IMR-90 (cell line): Measurements from ENCODE around the gene SPATA21. TPM values are rescaled to one million over a fixed set of nuclear protein-coding genes. Genes with fewer than 3 reads are reported as not detected.

Experiments used
- ATAC-seq: fragments of 200-7000 bp; cut with Tn5 transposase; 2 replicates; pipeline ENCODE4 v1.9.1; 2020; ENCODE audit warnings: low read depth, mild to moderate bottlenecking, moderate library complexity
- BruUV-seq: library from RNA; stranded (reverse); fragments of 400-500 nt; replicated peaks from 2 replicates; lab custom pipeline; 2021; lab: Mats Ljungman, UMichigan
- CTCF ChIA-PET: fragments of 300-600 bp; formaldehyde crosslinking; extraction: SDS; loops from one replicate; lab custom pipeline; 2021; ENCODE audit warnings: antibody characterized with exemption; lab: Yijun Ruan, JAX
- POLR2A ChIA-PET: fragments of 300-600 bp; sonication (Branson Sonifier 250); formaldehyde crosslinking; loops from one replicate; lab custom pipeline; 2022; ENCODE audit warnings: antibody characterized with exemption; ENCODE audit not compliant: unreplicated experiment; lab: Charles Lee
- DNase-seq: peaks from one replicate; pipeline ENCODE4 v3.0.0; 2013
- H2AFZ ChIP-seq: replicated peaks from 2 replicates; pipeline ENCODE3; 2013; ENCODE audit warnings: low read length, mild to moderate bottlenecking; ENCODE audit not compliant: poor library complexity
- H2AK5ac ChIP-seq: 2 replicates; pipeline ENCODE4 v1.6.1; 2013; ENCODE audit warnings: low read depth, low read length, inconsistent platforms
- H2AK9ac ChIP-seq: replicated peaks from 2 replicates; pipeline ENCODE3; 2013; ENCODE audit warnings: mild to moderate bottlenecking, low read depth, low read length, moderate library complexity; ENCODE audit not compliant: poor library complexity
- H2BK120ac ChIP-seq: 2 replicates; pipeline ENCODE4 v1.6.1; 2013; ENCODE audit warnings: low read depth, low read length, inconsistent platforms
- H2BK15ac ChIP-seq: 3 replicates; pipeline ENCODE4 v1.6.1; 2013; ENCODE audit warnings: low read depth, low read length, inconsistent platforms
- H2BK20ac ChIP-seq: 2 replicates; pipeline ENCODE4 v1.6.1; 2013; ENCODE audit warnings: low read depth, mild to moderate bottlenecking, inconsistent platforms, low read length, moderate library complexity
- H2BK5ac ChIP-seq: 2 replicates; pipeline ENCODE4 v1.6.1; 2013; ENCODE audit warnings: mild to moderate bottlenecking, low read depth, low read length, inconsistent platforms; ENCODE audit not compliant: poor library complexity, severe bottlenecking
- H3K14ac ChIP-seq: replicated peaks from 2 replicates; pipeline ENCODE4 v1.6.1; 2013; ENCODE audit warnings: low read depth, low read length, inconsistent platforms
- H3K18ac ChIP-seq: 2 replicates; pipeline ENCODE4 v1.6.1; 2013; ENCODE audit warnings: low read depth, low read length, control low read depth
- H3K23ac ChIP-seq: 2 replicates; pipeline ENCODE4 v1.6.1; 2013; ENCODE audit warnings: low read depth, low read length, inconsistent platforms
- H3K27ac ChIP-seq: 2 replicates; pipeline ENCODE4 v1.5.1; 2013; ENCODE audit warnings: mild to moderate bottlenecking, control low read depth, low read length; ENCODE audit not compliant: insufficient read depth
- H3K27me3 ChIP-seq: 2 replicates; pipeline ENCODE4 v1.6.1; 2013; ENCODE audit warnings: low read length; ENCODE audit not compliant: control insufficient read depth, insufficient read depth
- H3K36me3 ChIP-seq: 2 replicates; pipeline ENCODE4 v1.6.1; 2013; ENCODE audit warnings: low read length, mixed read lengths; ENCODE audit not compliant: control insufficient read depth, insufficient read depth
- H3K4ac ChIP-seq: 2 replicates; pipeline ENCODE4 v1.6.1; 2013; ENCODE audit warnings: low read depth, low read length, inconsistent platforms
- H3K4me1 ChIP-seq: 2 replicates; pipeline ENCODE4 v1.6.1; 2013; ENCODE audit warnings: low read length, mixed read lengths; ENCODE audit not compliant: control insufficient read depth, insufficient read depth
- H3K4me2 ChIP-seq: 2 replicates; pipeline ENCODE4 v1.6.1; 2013; ENCODE audit warnings: low read depth, mild to moderate bottlenecking, control low read depth, low read length, moderate library complexity
- H3K4me3 ChIP-seq: 2 replicates; pipeline ENCODE4 v1.5.1; 2013; ENCODE audit warnings: low read depth, mild to moderate bottlenecking, control low read depth, low read length, moderate library complexity; ENCODE audit not compliant: insufficient read depth
- H3K56ac ChIP-seq: 2 replicates; pipeline ENCODE4 v1.6.1; 2013; ENCODE audit warnings: low read length, inconsistent platforms; ENCODE audit not compliant: insufficient read depth; ENCODE audit errors: extremely low read depth
- H3K79me1 ChIP-seq, 2 experiments: 2 replicates each; pipeline ENCODE4 v1.6.1; 2013; ENCODE audit warnings: low read length in 2 of 2, inconsistent platforms in 1 of 2, low read depth in 1 of 2
- H3K9ac ChIP-seq: 2 replicates; pipeline ENCODE4 v1.6.1; 2013; ENCODE audit warnings: low read depth, low read length, control low read depth
- H3K9me1 ChIP-seq: 2 replicates; pipeline ENCODE4 v1.6.1; 2013; ENCODE audit warnings: low read length, inconsistent platforms; ENCODE audit not compliant: insufficient read depth
- H3K9me3 ChIP-seq: 2 replicates; pipeline ENCODE4 v1.6.1; 2013; ENCODE audit warnings: low read length; ENCODE audit not compliant: control insufficient read depth, insufficient read depth
- H4K20me1 ChIP-seq: 2 replicates; pipeline ENCODE4 v1.6.1; 2013; ENCODE audit warnings: low read length, inconsistent platforms; ENCODE audit not compliant: insufficient read depth
- H4K5ac ChIP-seq: 2 replicates; pipeline ENCODE4 v1.6.1; 2013; ENCODE audit warnings: mild to moderate bottlenecking, low read depth, low read length, control low read depth
- H4K8ac ChIP-seq, 2 experiments: 2 replicates each; pipeline ENCODE4 v1.6.1; 2013; ENCODE audit warnings: low read depth in 2 of 2, low read length in 2 of 2, control low read depth in 1 of 2, inconsistent platforms in 1 of 2
- H4K91ac ChIP-seq: 2 replicates; pipeline ENCODE4 v1.6.1; 2013; ENCODE audit warnings: low read depth, low read length, inconsistent platforms; ENCODE audit not compliant: insufficient read depth
- BHLHE40 ChIP-seq: fragments of 150-350 bp; IDR thresholded peaks from 2 replicates; pipeline ENCODE4 v1.6.1; 2016; ENCODE audit warnings: mild to moderate bottlenecking, low read depth, low read length
- CEBPB ChIP-seq: IDR thresholded peaks from 2 replicates; pipeline ENCODE4 v1.6.1; 2012; ENCODE audit warnings: low read depth, low read length, improper control_type of control experiment
- CHD1 ChIP-seq: IDR thresholded peaks from 2 replicates; pipeline ENCODE4 v1.6.1; 2012; ENCODE audit warnings: low read depth, low read length, improper control_type of control experiment
- CTCF ChIP-seq: conservative IDR thresholded peaks from 2 replicates; pipeline ENCODE4 v1.5.1; 2012; ENCODE audit warnings: mild to moderate bottlenecking, low read depth, low read length, improper control_type of control experiment
- ELK1 ChIP-seq: fragments of 150-350 bp; IDR thresholded peaks from 2 replicates; pipeline ENCODE4 v1.6.1; 2016; ENCODE audit warnings: low read depth, mild to moderate bottlenecking, low read length, moderate library complexity, borderline replicate concordance
- NFE2L2 ChIP-seq: fragments of 150-350 bp; IDR thresholded peaks from 2 replicates; pipeline ENCODE4 v1.6.1; 2016; ENCODE audit warnings: low read depth, mild to moderate bottlenecking, low read length
- RFX5 ChIP-seq: IDR thresholded peaks from 2 replicates; pipeline ENCODE4 v1.8.0; 2012; ENCODE audit warnings: low read depth, mild to moderate bottlenecking, low read length, moderate library complexity
- WGBS, 2 experiments: methylation state at CpG; one replicate each; pipeline versions ENCODE4 v1.1.5 to v1.1.7; 2013; ENCODE audit warnings: missing lambda C conversion rate in 2 of 2; ENCODE audit not compliant: insufficient read length in 1 of 2; ENCODE audit errors: extremely low coverage in 2 of 2; 5-methylcytosine and 5-hydroxymethylcytosine counted together
- dilution Hi-C: fragments of 300-500 bp; cut with HindIII; formaldehyde crosslinking; loops from one replicate; pipeline ENCODE4 v1.14.3; 2018; ENCODE audit warnings: low sequenced_read_pairs; ENCODE audit not compliant: unreplicated experiment
- in situ Hi-C: fragments of 300-500 bp; cut with MboI; formaldehyde crosslinking; loops from 3 replicates; pipeline ENCODE4 v1.14.3; 2019; ENCODE audit warnings: low sequenced_read_pairs, inconsistent platforms, mixed read lengths
- intact Hi-C: fragments of 100-400 bp; cut with micrococcal nuclease; formaldehyde crosslinking; loops from 2 replicates; pipeline ENCODE4 v1.10.0; 2022
- polyA plus RNA-seq, 3 experiments: library from polyadenylated mRNA; depleted of rRNA; stranded (reverse); fragments of >200 nt; gene quantifications; 2 replicates each; pipeline ENCODE4 v1.2.3, GENCODE V29; 2012; ENCODE audit warnings: low replicate concordance in 1 of 3
- total RNA-seq: library from RNA; depleted of rRNA; stranded (reverse); fragments of >200 nt; gene quantifications from 2 replicates; pipeline ENCODE4 v1.2.3, GENCODE V29; 2012

Gene SPATA21
- total and polyA plus RNA-seq, 2 of the 4 experiments (the other 2 are of a cell fraction) = not detected

GRCh38 chr1:16430606-16431005, 6.6 kb downstream of the SPATA21 start:
- Histone ChIP-seq H3K4me2 (no peak overlapping the region), H2AFZ (peak overlapping the region; percentile 58), H3K9ac (no peak overlapping the region), H2BK15ac (no peak overlapping the region), H3K9me3 (no peaks in the 10 kb centered on the region), H3K56ac (no peak overlapping the region), H3K36me3 (no peaks in the 10 kb centered on the region), H3K23ac (no peak overlapping the region), H4K5ac (no peak overlapping the region), H3K4ac (no peak overlapping the region), H2BK120ac (no peak overlapping the region), H3K14ac (no peak overlapping the region), H4K20me1 (no peaks in the 10 kb centered on the region), H4K91ac (no peak overlapping the region), H2AK9ac (no peak overlapping the region), H4K8ac (no peak overlapping the region), H3K18ac (no peak overlapping the region), H3K9me1 (no peaks in the 10 kb centered on the region), H3K4me1 (no peaks in the 10 kb centered on the region), H2BK5ac (no peak overlapping the region), H3K79me1 (no peaks in the 10 kb centered on the region), H2BK20ac (no peak overlapping the region), H3K27me3 (peaks cover 4% of the 10 kb centered on the region), H2AK5ac (no peak overlapping the region), H3K27ac (no peak overlapping the region), H3K4me3 (no peak overlapping the region)
- no CpG with 5 or more reads among the region's 3 CpGs for WGBS, 2 experiments
- CTCF ChIA-PET = interaction anchor here (1.3 kb wide), 1 partner anchor 9 kb away, joined by 4 read pairs; no protein-coding TSS in a partner anchor
- TF ChIP-seq CEBPB (no peak), CHD1 (no peak), NFE2L2 (no peak), BHLHE40 (no peak), RFX5 (no peak), CTCF (no peak), ELK1 (no peak)
- intact Hi-C loops (no loop called here), dilution Hi-C loops (no loop called here), in situ Hi-C loops (no loop called here)
- ATAC-seq (no peak), DNase-seq (no peak)
- BruUV-seq = no TSS peak
- POLR2A ChIA-PET = interaction anchor here (0.5 kb wide), 1 partner anchor 87 kb away, joined by 8 read pairs; no protein-coding TSS in a partner anchor
